ENCODE data around the gene ISOC2.
A peak's percentile ranks its signal among the peaks of the same experiment; 100 is the strongest.

Gene ISOC2

DNA sequence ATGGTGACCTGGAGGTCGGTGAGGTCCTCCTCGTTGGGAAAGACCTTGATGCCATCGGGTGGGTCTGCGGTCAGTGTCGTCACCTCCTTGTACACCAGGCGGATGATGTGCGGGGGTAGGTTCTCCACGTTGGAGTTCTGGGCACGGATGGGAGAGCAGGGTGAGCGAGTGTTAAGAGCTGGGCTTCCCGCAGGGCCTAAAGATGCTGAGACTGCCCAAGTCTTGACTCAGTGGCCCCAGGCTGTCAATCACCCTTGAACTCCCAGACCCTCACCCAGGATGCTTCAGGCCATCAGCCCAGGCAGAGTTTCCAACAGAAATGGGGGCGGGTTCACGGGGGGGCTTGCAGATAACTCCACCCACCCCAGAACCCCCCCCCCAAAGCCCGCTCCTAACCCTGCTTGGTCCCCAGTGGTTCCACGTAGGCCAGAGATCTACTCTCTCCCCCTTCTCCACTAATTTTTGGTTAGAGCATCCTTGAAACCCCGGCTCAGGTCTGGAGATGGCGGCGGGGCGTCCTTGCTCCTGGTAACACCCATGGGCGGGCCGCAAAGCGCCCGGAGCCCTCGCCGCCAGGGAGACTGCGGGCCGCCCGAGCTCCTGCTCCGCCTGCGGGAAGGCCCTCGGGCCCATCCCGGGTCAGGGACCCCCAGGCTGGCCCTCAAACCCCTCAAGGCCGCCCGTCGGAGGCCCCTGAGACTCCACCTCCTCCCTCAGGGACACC, 54.5 kb downstream of the ISOC2 start:
- Histone ChIP-seq H3K4me3 (ENCODE audit: insufficient read depth, low read depth, low read length, poor library complexity, severe bottlenecking) (peak overlapping the region; percentile 85), H3K36me3 (ENCODE audit: control insufficient read depth, insufficient read depth, low read length) (peaks cover 24% of the 10 kb centered on the region), H3K9me3 (ENCODE audit: control insufficient read depth, low read length) (no peaks in the 10 kb centered on the region), H3K27ac (ENCODE audit: insufficient read depth, low read length, poor library complexity, severe bottlenecking) (peak overlapping the region; percentile 97), H3K27me3 (replicated peaks; ENCODE audit: control insufficient read depth, insufficient read depth, low read length, poor library complexity, severe bottlenecking) (no peaks in the 10 kb centered on the region), H3K4me1 (ENCODE audit: control insufficient read depth, insufficient read depth, low read length, poor library complexity, severe bottlenecking) (peaks cover 14% of the 10 kb centered on the region)
- peak in 2 of 3 donors; percentile 5 to 27 for DNase-seq

DNA sequence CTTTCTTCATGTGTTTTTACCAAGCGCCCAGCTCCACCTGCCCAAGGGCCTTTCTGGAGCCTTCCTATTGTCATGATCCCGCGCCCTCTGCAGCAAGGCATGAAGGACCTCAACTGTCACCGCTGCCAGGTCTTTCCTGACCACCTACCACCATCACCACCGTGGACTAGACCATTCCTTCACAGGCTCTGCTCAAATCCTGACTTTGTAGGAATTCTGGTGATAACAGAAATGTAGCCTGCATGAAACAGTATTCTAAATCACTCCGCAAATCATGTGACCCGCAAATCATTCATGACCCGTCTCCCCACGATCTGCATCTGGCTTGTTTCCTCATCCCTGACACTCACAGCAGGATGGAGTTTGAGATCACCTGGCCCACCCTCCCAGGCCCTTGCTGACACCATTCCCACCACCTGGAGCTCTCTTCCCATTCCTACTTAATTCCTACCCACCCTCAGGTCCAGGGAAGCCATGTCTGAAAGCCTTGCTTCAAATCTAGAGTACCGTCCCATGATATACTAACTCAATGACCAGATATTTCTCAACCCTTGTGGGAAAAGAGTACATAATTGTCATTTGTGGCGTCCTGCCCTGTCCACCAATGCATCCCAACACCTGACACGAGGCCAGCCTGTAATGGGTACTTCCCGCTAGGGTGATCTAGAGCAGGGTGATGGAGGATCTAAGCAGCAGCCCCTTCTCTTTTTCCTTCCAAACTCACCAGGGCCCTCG, 55.2 kb downstream of the ISOC2 start:
- peaks cover 14% of the 10 kb centered on the region for H3K4me1 ChIP-seq (ENCODE audit: control insufficient read depth, insufficient read depth, low read length, poor library complexity, severe bottlenecking)
- H3K27me3 ChIP-seq (replicated peaks; ENCODE audit: control insufficient read depth, insufficient read depth, low read length, poor library complexity, severe bottlenecking): no peaks in the 10 kb centered on the region
- H3K9me3 ChIP-seq (ENCODE audit: control insufficient read depth, low read length): no peaks in the 10 kb centered on the region
- peak overlapping the region; percentile 85 for H3K4me3 ChIP-seq (ENCODE audit: insufficient read depth, low read depth, low read length, poor library complexity, severe bottlenecking)
- peaks cover 29% of the 10 kb centered on the region for H3K36me3 ChIP-seq (ENCODE audit: control insufficient read depth, insufficient read depth, low read length)
- H3K27ac ChIP-seq (ENCODE audit: insufficient read depth, low read length, poor library complexity, severe bottlenecking): no peak overlapping the region
- no peak for DNase-seq

DNA sequence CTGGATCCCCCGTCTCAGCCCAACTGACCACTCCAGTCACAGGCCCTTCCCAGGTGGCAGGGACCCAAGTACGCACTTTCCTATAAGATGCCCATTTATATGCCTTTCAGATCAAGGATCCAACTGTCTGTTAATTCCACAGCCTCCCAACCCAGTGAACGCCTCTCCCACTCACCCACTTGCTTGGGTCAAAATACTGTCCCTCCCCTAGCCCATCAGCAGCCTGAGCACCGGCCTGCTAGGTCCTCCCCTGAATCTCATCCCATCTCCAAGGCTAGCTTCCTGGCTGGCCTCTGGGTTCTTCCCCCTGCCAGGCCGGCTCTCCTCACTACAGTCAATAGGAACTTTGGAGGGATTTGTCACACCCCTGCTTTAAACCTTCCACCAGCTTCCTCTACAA, 55.8 kb downstream of the ISOC2 start:
- Histone ChIP-seq H3K9me3 (ENCODE audit: control insufficient read depth, low read length) (no peaks in the 10 kb centered on the region), H3K4me1 (ENCODE audit: control insufficient read depth, insufficient read depth, low read length, poor library complexity, severe bottlenecking) (peaks cover 14% of the 10 kb centered on the region), H3K36me3 (ENCODE audit: control insufficient read depth, insufficient read depth, low read length) (peaks cover 33% of the 10 kb centered on the region), H3K4me3 (ENCODE audit: insufficient read depth, low read depth, low read length, poor library complexity, severe bottlenecking) (no peak overlapping the region), H3K27me3 (replicated peaks; ENCODE audit: control insufficient read depth, insufficient read depth, low read length, poor library complexity, severe bottlenecking) (no peaks in the 10 kb centered on the region), H3K27ac (ENCODE audit: insufficient read depth, low read length, poor library complexity, severe bottlenecking) (no peak overlapping the region)
- no peak for DNase-seq
